Endodermal cell (in vitro differentiated cells): ENCODE data around the gene SMYD3. TPM values are rescaled to one million over a fixed set of nuclear protein-coding genes. Genes with fewer than 3 reads are reported as not detected.

ENCODE experiments used
- DNase-seq: peaks from one replicate; pipeline ENCODE4 v3.0.0-alpha.2; 2017
- H3K27ac ChIP-seq: 2 replicates; pipeline ENCODE4 v1.5.1; 2013; ENCODE audit warnings: mild to moderate bottlenecking, low read depth, low read length, moderate library complexity
- H3K27me3 ChIP-seq: 2 replicates; pipeline ENCODE4 v1.6.1; 2013; ENCODE audit warnings: mild to moderate bottlenecking, low read length, moderate library complexity; ENCODE audit not compliant: insufficient read depth, control insufficient read depth, poor library complexity, severe bottlenecking
- H3K36me3 ChIP-seq: 2 replicates; pipeline ENCODE4 v1.7.0; 2013; ENCODE audit warnings: mild to moderate bottlenecking, low read length, moderate library complexity; ENCODE audit not compliant: control insufficient read depth, insufficient read depth
- H3K4me1 ChIP-seq: one replicate; pipeline ENCODE4 v1.7.0; 2013; ENCODE audit warnings: low read length; ENCODE audit not compliant: control insufficient read depth, insufficient read depth
- H3K4me3 ChIP-seq: 2 replicates; pipeline ENCODE4 v1.5.1; 2013; ENCODE audit warnings: mild to moderate bottlenecking, low read length, moderate library complexity
- H3K9ac ChIP-seq: 2 replicates; pipeline ENCODE4 v1.6.1; 2013; ENCODE audit warnings: mild to moderate bottlenecking, low read length, moderate library complexity; ENCODE audit not compliant: poor library complexity, severe bottlenecking; ENCODE audit errors: extremely low read depth
- H3K9me3 ChIP-seq: 2 replicates; pipeline ENCODE4 v1.6.1; 2013; ENCODE audit warnings: mild to moderate bottlenecking, low read length, moderate library complexity; ENCODE audit not compliant: control insufficient read depth
- H3K27ac Mint-ChIP-seq: 2 replicates; pipeline ENCODE4 v1.8.0; 2020; ENCODE audit warnings: mixed read lengths
- H3K27me3 Mint-ChIP-seq: 2 replicates; pipeline ENCODE4 v1.8.0; 2021; ENCODE audit warnings: mild to moderate bottlenecking, mixed read lengths; ENCODE audit not compliant: insufficient read depth
- H3K36me3 Mint-ChIP-seq: 2 replicates; pipeline ENCODE4 v1.8.0; 2020; ENCODE audit warnings: low read depth, mixed read lengths
- H3K4me1 Mint-ChIP-seq: 2 replicates; pipeline ENCODE4 v1.8.0; 2020; ENCODE audit warnings: mixed read lengths
- H3K4me3 Mint-ChIP-seq: 2 replicates; pipeline ENCODE4 v1.8.0; 2020; ENCODE audit warnings: mild to moderate bottlenecking, moderate library complexity, mixed read lengths
- H3K9me3 Mint-ChIP-seq: 2 replicates; pipeline ENCODE4 v1.8.0; 2020; ENCODE audit warnings: mild to moderate bottlenecking, mixed read lengths
- whole genome bisulfite sequencing, 2 experiments: methylation state at CpG; one replicate each; pipeline versions ENCODE4 v1.1.5 to v1.1.7; 2013; ENCODE audit warnings: missing lambda C conversion rate in 2 of 2, mixed read lengths in 1 of 2; ENCODE audit not compliant: insufficient coverage in 1 of 2, insufficient read length in 1 of 2; 5-methylcytosine and 5-hydroxymethylcytosine counted together
- total RNA-seq, 2 donors: library from RNA; stranded (reverse); fragmentation: NEBNext Ultra II Directional in 1 of 2; extraction: Animal tissue kit (Norgen Biotek cat#: 25700) in 1 of 2; gene quantifications; 2 replicates in 1 of 2; 3 replicates in 1 of 2; pipeline ENCODE4 v1.2.1, GENCODE V29; 2021
- TF ChIP-seq, protein P1 (sequence below): fragments of 200-600 bp; sonication (generic); conservative IDR thresholded peaks from 2 replicates; pipeline ENCODE4 v1.5.0; 2021; ENCODE audit warnings: antibody characterized with exemption, mild to moderate bottlenecking

SMYD3 gene
- total RNA-seq, 2 donors from 2014 or later: 32.3 to 45.8 TPM

DNA sequence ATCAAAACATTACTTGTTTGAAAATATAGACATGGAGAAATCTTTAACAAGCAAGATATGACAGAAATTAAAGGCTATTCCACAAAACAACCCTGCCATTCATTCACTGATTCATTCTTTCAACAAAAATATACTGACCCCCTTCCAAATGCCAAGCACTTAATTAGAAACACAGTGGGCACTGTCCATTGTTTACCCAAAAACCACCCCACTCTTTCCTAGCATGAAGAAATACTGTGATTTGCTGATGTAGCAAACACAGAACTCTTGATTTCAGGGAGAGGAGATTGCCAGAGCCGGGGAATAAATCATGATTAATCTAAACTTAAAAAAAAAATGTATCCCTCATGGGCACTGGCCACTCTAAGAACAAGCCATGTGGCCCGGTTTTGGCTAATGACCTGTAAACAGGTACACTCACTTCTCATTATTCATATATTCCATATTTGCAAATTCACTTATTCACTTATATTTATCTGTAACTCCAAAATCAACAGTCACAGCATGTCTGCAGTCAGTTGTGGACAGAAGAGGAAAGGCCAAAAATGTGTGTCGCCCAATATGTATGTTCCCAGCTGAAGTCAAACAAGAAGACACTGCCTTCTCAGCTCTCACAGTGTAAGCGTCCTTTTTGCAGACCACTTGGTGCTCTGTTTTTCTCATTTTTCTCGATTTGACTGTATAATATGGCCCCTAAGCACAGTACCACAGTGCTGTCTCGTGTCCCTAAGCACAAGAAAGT, 133.1 kb downstream of the SMYD3 start:
- Histone ChIP-seq H3K36me3 (no peaks in the 10 kb centered on the region), H3K4me1 (no peaks in the 10 kb centered on the region), H3K9me3 (no peaks in the 10 kb centered on the region), H3K27ac (no peak overlapping the region), H3K9ac (no peak overlapping the region), H3K27me3 (no peaks in the 10 kb centered on the region), H3K4me3 (no peak overlapping the region)
- peaks cover 4% of the 10 kb centered on the region for H3K4me1 Mint-ChIP-seq
- H3K36me3 Mint-ChIP-seq: no peaks in the 10 kb centered on the region
- TF ChIP-seq, protein P1, sequence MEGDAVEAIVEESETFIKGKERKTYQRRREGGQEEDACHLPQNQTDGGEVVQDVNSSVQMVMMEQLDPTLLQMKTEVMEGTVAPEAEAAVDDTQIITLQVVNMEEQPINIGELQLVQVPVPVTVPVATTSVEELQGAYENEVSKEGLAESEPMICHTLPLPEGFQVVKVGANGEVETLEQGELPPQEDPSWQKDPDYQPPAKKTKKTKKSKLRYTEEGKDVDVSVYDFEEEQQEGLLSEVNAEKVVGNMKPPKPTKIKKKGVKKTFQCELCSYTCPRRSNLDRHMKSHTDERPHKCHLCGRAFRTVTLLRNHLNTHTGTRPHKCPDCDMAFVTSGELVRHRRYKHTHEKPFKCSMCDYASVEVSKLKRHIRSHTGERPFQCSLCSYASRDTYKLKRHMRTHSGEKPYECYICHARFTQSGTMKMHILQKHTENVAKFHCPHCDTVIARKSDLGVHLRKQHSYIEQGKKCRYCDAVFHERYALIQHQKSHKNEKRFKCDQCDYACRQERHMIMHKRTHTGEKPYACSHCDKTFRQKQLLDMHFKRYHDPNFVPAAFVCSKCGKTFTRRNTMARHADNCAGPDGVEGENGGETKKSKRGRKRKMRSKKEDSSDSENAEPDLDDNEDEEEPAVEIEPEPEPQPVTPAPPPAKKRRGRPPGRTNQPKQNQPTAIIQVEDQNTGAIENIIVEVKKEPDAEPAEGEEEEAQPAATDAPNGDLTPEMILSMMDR: no peak
- H3K4me3 Mint-ChIP-seq: no peak overlapping the region
- 90 to 96% methylated on average over 4 to 6 of the region's 6 CpGs for WGBS, 2 experiments
- no peak overlapping the region for H3K27ac Mint-ChIP-seq
- no peaks in the 10 kb centered on the region for H3K9me3 Mint-ChIP-seq
- DNase-seq: no peak
- H3K27me3 Mint-ChIP-seq: no peaks in the 10 kb centered on the region

DNA sequence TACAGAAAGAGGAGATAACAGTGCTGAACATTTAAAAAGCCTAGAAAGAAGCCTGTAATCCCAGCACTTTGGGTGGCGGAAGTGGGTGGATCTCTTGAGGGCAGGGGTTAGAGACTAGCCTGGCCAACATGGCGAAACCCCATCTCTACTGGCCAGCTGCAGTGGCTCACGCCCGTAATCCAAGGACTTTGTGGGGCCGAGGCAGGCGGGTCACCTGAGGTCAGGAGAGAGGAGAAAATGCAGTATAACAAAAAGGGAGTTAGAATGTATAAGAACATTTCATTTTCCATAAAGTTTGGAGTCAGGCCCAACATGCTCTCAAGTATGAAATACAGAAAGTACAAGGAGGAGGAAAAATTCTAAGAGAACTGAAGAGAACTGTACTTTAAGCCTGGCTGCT, 134.5 kb downstream of the SMYD3 start:
- TF ChIP-seq, protein P1: no peak
- no peaks in the 10 kb centered on the region for H3K27me3 Mint-ChIP-seq
- Histone ChIP-seq H3K36me3 (no peaks in the 10 kb centered on the region), H3K9me3 (no peaks in the 10 kb centered on the region), H3K9ac (no peak overlapping the region), H3K4me3 (no peak overlapping the region), H3K4me1 (no peaks in the 10 kb centered on the region), H3K27me3 (no peaks in the 10 kb centered on the region), H3K27ac (no peak overlapping the region)
- no peak overlapping the region for H3K4me3 Mint-ChIP-seq
- H3K36me3 Mint-ChIP-seq: no peaks in the 10 kb centered on the region
- no peak overlapping the region for H3K27ac Mint-ChIP-seq
- H3K9me3 Mint-ChIP-seq: no peaks in the 10 kb centered on the region
- H3K4me1 Mint-ChIP-seq: peaks cover 4% of the 10 kb centered on the region
- 93 to 100% methylated on average over 2 to 6 of the region's 6 CpGs for WGBS, 2 experiments
- DNase-seq: no peak

DNA sequence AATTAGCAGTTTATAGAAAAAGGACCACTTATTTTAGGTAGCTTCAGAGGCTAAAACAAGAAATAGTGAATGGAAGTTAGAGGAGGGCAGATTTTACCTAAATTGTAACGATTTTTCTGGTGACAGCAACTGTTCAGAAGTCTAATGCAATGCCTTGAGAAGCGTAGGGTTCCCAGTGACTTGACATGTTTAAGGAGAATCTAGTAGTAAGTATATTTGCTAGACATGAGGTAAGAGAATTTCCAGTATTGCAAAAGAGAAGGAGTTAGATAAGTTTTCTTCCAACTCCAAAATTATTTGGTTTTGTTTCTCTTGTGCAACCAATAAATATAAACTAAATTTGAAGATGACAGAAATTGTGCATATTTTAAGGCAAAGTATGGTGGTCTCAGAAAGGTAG, 140.0 kb downstream of the SMYD3 start:
- Mint-ChIP-seq H3K4me3 (no peak overlapping the region), H3K36me3 (no peaks in the 10 kb centered on the region), H3K27ac (no peak overlapping the region), H3K27me3 (no peaks in the 10 kb centered on the region), H3K4me1 (peaks cover 10% of the 10 kb centered on the region), H3K9me3 (peaks cover 3% of the 10 kb centered on the region)
- H3K27me3 ChIP-seq: no peaks in the 10 kb centered on the region
- H3K27ac ChIP-seq: no peak overlapping the region
- no peak overlapping the region for H3K9ac ChIP-seq
- TF ChIP-seq, protein P1: no peak
- H3K4me1 ChIP-seq: no peaks in the 10 kb centered on the region
- no peak for DNase-seq
- no peak overlapping the region for H3K4me3 ChIP-seq
- WGBS, 2 experiments: 91 to 95% methylated on average over 2 of the region's 2 CpGs
- H3K36me3 ChIP-seq: no peaks in the 10 kb centered on the region
- H3K9me3 ChIP-seq: peaks cover 12% of the 10 kb centered on the region
